Activated CD4-positive, alpha-beta T cell treated with anti-CD3 and anti-CD28 coated beads, Interleukin-2, amount 50 U/mL, for 16 hours (primary cell): ENCODE data around the gene CAP2.

Experiments
- DNase-seq: peaks from one replicate; pipeline ENCODE4 v3.0.0-alpha.2; 2020

CAP2 gene

GRCh38 chr6:17477356-17477755, 84.0 kb downstream of the CAP2 start:
- no peak for DNase-seq

- no peak for DNase-seq
Observed at GRCh38 chr6:17478223-17478907, 85.0 kb downstream of the CAP2 start.

DNA sequence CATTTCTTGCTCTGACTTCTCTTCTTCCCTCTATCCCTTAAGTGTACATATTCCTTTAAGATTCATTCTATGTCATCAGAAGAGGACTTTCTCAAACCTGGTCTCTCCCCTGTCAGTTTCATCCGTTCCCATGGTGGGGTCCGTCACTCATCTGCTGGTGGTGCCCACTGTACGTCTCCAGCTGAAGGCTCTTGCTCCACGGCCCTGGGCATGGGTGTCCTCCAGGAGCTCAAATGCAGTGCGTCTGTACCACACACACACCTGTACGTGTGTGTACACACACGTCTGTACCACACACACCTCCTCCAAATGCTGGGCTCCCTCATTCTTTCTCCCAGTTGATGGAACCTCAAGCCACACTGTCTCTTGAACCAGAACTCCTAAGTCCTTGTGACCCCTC, 85.6 kb downstream of the CAP2 start:
- no peak for DNase-seq

DNA sequence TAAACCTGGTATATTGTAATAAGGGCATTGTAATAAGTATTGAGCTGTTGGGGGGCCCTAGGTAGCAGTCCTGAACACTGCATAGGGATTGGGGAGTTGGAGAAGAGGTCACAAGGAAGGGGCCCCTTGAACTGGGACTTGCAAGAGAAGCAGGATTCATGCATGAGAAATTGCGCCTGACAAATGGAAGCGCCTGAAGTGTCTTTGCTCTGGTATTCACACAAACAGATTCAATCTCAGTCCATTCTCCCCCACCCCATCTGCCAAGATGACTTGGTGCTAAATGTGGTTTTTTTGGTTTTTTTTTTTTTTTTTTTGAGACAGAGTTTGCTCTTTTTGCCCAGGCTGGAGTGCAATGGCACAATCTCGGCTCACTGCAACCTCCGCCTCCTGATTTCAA, 87.1 kb downstream of the CAP2 start:
- no peak for DNase-seq

DNA sequence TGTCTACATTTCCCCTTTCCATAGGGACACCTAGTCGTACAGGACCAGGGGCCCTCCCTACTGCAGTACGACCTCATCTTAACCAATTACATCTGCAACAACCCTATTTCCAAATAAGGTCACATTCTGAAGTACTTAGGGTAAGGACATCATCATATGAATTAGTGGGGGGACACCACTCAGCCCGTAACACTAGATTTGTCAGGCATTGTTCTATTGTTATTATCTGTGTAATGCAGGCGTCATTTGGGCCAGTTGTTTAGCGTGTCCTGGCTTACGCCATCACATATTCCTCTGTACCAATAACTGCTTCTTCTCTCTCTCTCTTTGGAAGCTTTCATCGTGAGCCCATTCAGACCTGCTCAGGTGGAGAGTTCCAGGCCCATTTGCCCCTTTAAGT, 89.3 kb downstream of the CAP2 start:
- no peak for DNase-seq

GRCh38 chr6:17483391-17484016, 90.1 kb downstream of the CAP2 start:
- no peak for DNase-seq

DNA sequence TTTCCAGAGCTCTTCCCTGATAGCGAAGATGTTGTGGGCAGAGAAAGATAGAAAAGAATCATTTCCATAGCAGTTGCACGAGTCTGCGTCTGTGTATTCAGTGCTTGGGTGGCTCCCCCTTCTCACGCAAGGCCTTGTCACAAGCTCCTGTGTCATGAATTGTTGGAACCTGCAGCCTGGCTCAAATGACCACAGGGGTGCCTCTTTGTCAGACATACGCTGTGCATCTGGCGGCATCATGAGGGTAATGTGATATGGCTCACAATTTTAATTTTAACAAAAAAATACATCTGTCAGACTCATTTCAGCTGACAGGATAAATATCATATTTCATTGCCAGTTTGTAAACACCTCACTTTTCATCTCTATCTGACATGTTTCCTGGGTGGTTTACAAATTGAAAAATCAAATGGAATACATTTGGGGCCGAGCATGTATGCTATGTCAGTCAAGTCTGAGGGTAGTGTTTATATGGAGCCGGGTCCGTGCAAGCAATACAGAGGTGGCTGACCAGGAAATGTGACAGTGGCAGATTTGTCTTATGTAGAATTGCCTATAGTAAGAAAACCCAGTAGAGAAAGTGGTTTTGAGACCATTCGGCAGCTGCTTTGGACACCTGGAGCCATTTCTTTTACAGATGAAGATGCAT, 90.9 kb downstream of the CAP2 start:
- no peak for DNase-seq

DNA sequence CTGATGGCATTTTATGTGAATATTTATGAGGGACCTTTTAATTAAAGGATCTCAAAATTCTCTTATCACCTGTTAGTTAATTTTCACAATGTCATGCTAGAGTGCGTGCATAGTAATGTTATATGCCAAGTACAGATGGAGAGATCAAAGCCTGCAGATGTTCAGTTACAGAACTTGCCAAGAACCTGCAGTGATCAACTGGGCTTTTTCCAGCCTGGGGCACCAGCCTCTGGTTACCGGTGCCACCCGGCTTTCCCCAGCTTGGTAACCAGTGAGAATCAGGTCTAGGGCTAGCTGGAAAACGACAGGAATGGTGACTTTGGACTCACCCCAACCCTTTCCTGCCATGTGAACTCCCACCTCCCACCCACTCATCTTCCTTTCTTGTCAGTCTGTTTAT, 91.8 kb downstream of the CAP2 start:
- DNase-seq = no peak

- no peak for DNase-seq
Observed at GRCh38 chr6:17485946-17486345, 92.6 kb downstream of the CAP2 start.

GRCh38 chr6:17486680-17487079, 93.3 kb downstream of the CAP2 start:
- DNase-seq = no peak

DNA sequence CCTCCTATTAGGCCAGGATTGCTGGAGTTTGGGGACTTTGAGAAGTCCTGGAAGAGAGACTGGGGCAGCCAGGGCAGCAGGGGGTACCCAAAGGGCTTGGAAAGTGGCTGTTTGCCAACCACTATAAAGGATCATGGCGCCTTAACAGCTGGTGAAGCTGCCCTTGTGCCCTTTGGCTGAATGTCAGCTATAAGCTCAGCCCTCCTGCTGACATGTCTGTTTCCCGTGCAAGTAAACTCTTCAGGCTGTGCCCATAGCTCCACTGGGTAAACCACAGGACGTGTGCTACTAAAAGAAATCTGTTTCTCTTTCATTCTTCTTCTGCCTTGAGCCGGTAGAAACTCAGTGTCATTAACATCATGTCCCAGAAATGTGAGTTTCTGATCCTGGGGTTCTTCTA, 97.3 kb downstream of the CAP2 start:
- DNase-seq = no peak

- no peak for DNase-seq
Observed at GRCh38 chr6:17491416-17492142, 98.2 kb downstream of the CAP2 start.

DNA sequence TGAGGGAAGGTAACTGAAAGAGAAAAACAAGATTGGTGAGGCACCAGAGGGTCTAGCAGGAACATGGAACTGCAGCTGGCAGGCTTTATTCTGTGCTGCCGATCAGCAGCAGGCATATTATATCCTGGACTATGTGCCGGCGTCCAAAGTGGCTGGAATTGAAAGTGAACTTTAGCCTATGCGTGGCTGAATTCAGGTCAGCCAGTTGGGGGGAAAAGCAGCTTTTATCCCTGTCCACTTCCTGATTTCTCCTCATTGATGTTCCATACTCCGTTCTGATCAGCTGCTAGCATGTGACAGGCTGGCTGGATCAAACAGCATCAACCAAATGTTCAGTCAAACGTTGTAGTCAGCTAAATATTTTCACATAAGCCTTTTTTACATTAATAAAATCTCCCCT, 99.0 kb downstream of the CAP2 start:
- no peak for DNase-seq

- DNase-seq = no peak
Observed at GRCh38 chr6:17493286-17493685, 99.9 kb downstream of the CAP2 start.

GRCh38 chr6:17494177-17494576, 100.8 kb downstream of the CAP2 start:
- DNase-seq = no peak

- DNase-seq = no peak
Observed at GRCh38 chr6:17494919-17495318, 101.5 kb downstream of the CAP2 start.

DNA sequence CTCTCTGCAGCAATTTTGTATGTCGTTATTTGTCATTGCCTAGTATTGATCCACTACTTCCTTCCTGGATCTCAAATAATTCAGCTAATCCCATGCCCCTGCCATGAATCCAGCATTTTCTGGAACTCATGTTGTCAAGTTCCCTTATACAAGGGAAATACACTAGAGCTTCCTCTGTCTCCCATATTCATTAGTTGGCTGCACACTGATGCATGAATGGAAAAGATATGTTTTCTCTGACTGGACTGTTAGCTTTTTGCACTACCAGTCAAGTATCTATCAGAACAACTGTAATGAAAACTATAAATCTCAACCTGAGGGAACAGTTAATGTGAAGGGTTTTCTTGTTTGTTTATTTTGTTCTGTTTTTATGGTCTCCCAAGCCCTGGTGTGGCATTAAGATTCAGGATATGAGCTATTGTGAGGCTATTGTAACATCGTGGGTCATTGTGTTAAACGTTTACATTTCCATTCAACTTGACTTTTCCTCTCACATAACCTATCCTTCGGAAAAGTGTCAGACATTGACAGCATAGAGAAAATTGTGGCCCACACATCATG, 104.2 kb downstream of the CAP2 start:
- DNase-seq = no peak

DNA sequence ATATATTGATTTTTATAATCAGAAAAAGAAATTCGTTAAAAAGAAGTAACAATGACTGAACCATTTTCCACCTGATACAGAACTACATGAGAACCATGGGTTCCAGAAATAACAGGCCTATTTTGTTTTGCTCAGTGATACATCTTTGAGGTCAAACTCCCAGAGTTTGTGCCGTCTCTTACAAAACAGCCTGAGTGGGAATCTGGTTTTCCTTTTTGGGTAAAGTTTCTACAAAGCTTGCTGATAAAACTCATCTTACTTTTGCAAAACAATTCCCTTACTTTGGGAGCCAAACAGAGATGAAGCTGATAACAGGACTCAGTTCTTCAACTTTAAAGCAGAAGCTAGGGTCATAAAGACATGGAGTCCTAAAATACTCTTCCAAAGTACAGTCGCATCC, 108.0 kb downstream of the CAP2 start:
- no peak for DNase-seq

DNA sequence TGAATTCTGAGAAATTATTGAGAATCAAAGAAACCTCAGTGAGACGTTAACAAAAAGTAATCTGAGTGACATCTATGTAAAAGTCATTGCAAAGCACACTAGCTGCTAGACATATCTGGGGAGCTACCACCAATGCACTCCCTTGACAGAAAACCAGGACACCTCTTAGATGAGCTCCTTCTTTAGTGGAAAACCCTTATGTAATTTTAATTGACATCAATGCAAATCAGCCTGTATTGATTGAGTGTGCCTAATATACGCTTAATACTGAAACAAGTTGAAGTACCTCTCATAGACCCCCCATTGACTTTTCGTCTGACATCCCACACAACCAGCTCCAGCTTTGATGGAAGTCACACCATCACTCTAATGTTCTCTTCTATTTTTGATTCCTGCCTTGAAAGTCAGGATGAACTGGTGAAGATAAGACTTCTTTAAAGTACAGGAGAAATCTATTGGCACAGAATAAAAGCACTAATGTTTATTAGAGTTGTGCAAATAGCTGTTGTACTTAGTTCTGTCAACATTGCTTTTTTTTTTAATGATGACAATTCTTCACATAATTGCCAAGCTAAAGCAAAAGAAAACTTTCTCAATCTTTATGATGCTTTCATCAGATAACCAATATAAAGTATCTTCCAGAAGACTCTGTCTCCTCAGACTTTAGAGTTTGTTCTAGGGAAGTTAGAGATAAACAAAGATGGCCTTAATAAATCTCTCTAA, 108.7 kb downstream of the CAP2 start:
- DNase-seq = no peak

- DNase-seq = no peak
Observed at GRCh38 chr6:17503051-17503450, 109.7 kb downstream of the CAP2 start.

DNA sequence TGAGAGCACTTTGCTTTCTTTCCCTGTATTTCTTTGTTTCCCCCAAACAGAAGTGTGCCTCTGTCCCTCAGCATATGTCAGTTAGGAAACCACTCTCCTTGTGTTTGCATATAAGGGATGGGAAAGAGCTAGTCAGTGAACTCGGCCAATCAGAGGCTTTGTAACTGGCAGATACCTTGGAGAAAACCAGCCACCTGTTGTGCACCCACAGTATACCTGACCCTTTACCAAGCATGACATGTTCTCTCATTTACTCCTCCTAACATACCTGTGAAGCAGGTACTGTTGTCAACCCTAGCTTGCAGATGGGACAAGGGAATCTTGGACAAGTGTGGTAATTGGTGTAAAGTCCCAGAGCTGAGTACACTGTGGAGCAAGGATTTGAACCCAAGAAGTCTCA, 110.6 kb downstream of the CAP2 start:
- no peak for DNase-seq

DNA sequence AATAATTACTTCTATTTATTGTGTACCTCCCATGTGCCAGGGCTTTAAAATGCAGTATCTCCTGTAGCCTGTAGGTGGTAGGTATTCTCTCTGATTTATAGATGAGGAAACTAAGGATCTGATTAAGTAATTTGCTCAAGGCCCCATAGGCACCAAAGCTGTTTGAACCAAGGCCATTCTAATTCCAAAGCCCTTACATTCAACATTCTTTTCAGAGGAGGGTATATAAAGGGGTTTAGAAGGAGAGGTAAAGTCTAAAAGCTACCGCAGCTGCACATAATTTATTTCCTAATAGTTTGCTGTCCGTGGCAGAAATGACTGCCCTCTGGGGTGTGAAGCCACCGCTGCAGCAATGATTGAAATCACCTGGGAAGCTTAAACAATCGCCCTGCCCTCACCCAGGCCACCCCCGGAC, 111.7 kb downstream of the CAP2 start:
- DNase-seq = peak; percentile 6

DNA sequence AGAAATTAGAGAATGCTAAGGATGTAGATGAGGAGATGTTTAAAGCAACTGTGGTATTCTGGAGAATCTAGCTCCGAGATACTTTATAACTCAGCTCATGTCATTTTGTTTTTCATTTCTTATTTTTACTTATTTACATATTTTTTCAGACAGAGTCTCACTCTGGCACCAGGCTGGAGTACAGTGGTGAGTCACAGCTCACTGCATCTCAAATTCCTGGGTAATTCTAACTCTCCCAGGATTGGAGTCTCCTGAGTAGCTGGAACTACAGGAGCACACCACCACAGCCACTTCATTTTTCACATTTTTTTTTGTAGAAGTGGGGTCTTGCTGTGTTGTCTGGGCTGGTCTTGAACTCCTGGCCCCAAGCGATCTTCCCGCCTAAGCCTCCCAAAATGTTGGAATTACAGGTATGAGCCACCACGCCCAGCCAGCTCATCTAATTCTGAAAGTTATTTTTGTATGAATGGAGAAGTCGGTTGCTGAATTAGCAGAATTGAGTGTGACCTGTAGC, 112.4 kb downstream of the CAP2 start:
- no peak for DNase-seq
